Measurements from ENCODE around the gene RPP14. TPM values are rescaled to one million over a fixed set of nuclear protein-coding genes. Genes with fewer than 3 reads are reported as not detected.
A peak's percentile ranks its signal among the peaks of the same experiment; 100 is the strongest.

The RPP14 gene
- total and polyA plus RNA-seq, 2 donors = 11.5 TPM

GRCh38 chr3:58340594-58341244, 34.7 kb downstream of the RPP14 start:
- WGBS = 96% methylated on average over 3 of the region's 3 CpGs
- Histone ChIP-seq H3K36me3 (ENCODE audit: control insufficient read depth in 2 of 2, insufficient read depth in 2 of 2, low read length in 1 of 2) (peaks cover 0 to 5% of the 10 kb centered on the region in 2 donors), H3K4me1 (ENCODE audit: control insufficient read depth in 2 of 2, insufficient read depth in 2 of 2, low read length in 2 of 2) (peaks cover 0 to under 1% of the 10 kb centered on the region in 2 donors)

GRCh38 chr3:58341376-58341775, 35.3 kb downstream of the RPP14 start:
- WGBS = 96% methylated on average over 3 of the region's 3 CpGs
- no peak overlapping the region for H3K27ac ChIP-seq (ENCODE audit: low read depth in 1 of 2, low read length in 1 of 2)

More at GRCh38 chr3:58340594-58341244, 34.7 kb downstream of the RPP14 start:
- no peaks in the 10 kb centered on the region for H3K27me3 ChIP-seq (ENCODE audit: control insufficient read depth in 2 of 2, insufficient read depth in 1 of 2, low read length in 1 of 2)
- H3K4me3 ChIP-seq (ENCODE audit: low read length in 2 of 2) = no peak overlapping the region
- H3K27ac ChIP-seq (ENCODE audit: low read depth in 1 of 2, low read length in 1 of 2) = no peak overlapping the region
- H3K9me3 ChIP-seq (ENCODE audit: control insufficient read depth in 2 of 2, insufficient read depth in 1 of 2, low read length in 1 of 2) = no peaks in the 10 kb centered on the region
- no peak for DNase-seq (ENCODE audit: low read depth in 6 of 9, low spot score in 9 of 9)

GRCh38 chr3:58342676-58343075, 36.6 kb downstream of the RPP14 start:
- Histone ChIP-seq H3K36me3 (ENCODE audit: control insufficient read depth in 2 of 2, insufficient read depth in 2 of 2, low read length in 1 of 2) (peaks cover 0 to 5% of the 10 kb centered on the region in 2 donors), H3K4me3 (ENCODE audit: low read length in 2 of 2) (no peak overlapping the region), H3K27me3 (ENCODE audit: control insufficient read depth in 2 of 2, insufficient read depth in 1 of 2, low read length in 1 of 2) (no peaks in the 10 kb centered on the region), H3K27ac (ENCODE audit: low read depth in 1 of 2, low read length in 1 of 2) (no peak overlapping the region), H3K4me1 (ENCODE audit: control insufficient read depth in 2 of 2, insufficient read depth in 2 of 2, low read length in 2 of 2) (no peaks in the 10 kb centered on the region), H3K9me3 (ENCODE audit: control insufficient read depth in 2 of 2, insufficient read depth in 1 of 2, low read length in 1 of 2) (no peaks in the 10 kb centered on the region)
- 98% methylated on average over 5 of the region's 5 CpGs for WGBS
- DNase-seq (ENCODE audit: low read depth in 6 of 9, low spot score in 9 of 9) = no peak

More at GRCh38 chr3:58341376-58341775, 35.3 kb downstream of the RPP14 start:
- DNase-seq (ENCODE audit: low read depth in 6 of 9, low spot score in 9 of 9) = no peak
- no peaks in the 10 kb centered on the region for H3K27me3 ChIP-seq (ENCODE audit: control insufficient read depth in 2 of 2, insufficient read depth in 1 of 2, low read length in 1 of 2)
- H3K9me3 ChIP-seq (ENCODE audit: control insufficient read depth in 2 of 2, insufficient read depth in 1 of 2, low read length in 1 of 2) = no peaks in the 10 kb centered on the region
- no peaks in the 10 kb centered on the region for H3K4me1 ChIP-seq (ENCODE audit: control insufficient read depth in 2 of 2, insufficient read depth in 2 of 2, low read length in 2 of 2)
- H3K4me3 ChIP-seq (ENCODE audit: low read length in 2 of 2) = no peak overlapping the region
- peaks cover 0 to 5% of the 10 kb centered on the region in 2 donors for H3K36me3 ChIP-seq (ENCODE audit: control insufficient read depth in 2 of 2, insufficient read depth in 2 of 2, low read length in 1 of 2)

GRCh38 chr3:58345457-58345856, 39.4 kb downstream of the RPP14 start:
- peaks cover 0 to 10% of the 10 kb centered on the region in 2 donors for H3K4me1 ChIP-seq (ENCODE audit: control insufficient read depth in 2 of 2, insufficient read depth in 2 of 2, low read length in 2 of 2)
- WGBS = over 99% methylated on average over 4 of the region's 4 CpGs
- peaks cover 0 to 5% of the 10 kb centered on the region in 2 donors for H3K36me3 ChIP-seq (ENCODE audit: control insufficient read depth in 2 of 2, insufficient read depth in 2 of 2, low read length in 1 of 2)
- H3K27me3 ChIP-seq (ENCODE audit: control insufficient read depth in 2 of 2, insufficient read depth in 1 of 2, low read length in 1 of 2) = no peaks in the 10 kb centered on the region
- DNase-seq (ENCODE audit: low read depth in 6 of 9, low spot score in 9 of 9) = no peak
- H3K4me3 ChIP-seq (ENCODE audit: low read length in 2 of 2) = no peak overlapping the region
- no peak overlapping the region for H3K27ac ChIP-seq (ENCODE audit: low read depth in 1 of 2, low read length in 1 of 2)
- H3K9me3 ChIP-seq (ENCODE audit: control insufficient read depth in 2 of 2, insufficient read depth in 1 of 2, low read length in 1 of 2) = no peaks in the 10 kb centered on the region

- Histone ChIP-seq H3K27ac (ENCODE audit: low read depth in 1 of 2, low read length in 1 of 2) (no peak overlapping the region), H3K4me1 (ENCODE audit: control insufficient read depth in 2 of 2, insufficient read depth in 2 of 2, low read length in 2 of 2) (peaks cover 0 to 17% of the 10 kb centered on the region in 2 donors), H3K9me3 (ENCODE audit: control insufficient read depth in 2 of 2, insufficient read depth in 1 of 2, low read length in 1 of 2) (no peaks in the 10 kb centered on the region), H3K4me3 (ENCODE audit: low read length in 2 of 2) (no peak overlapping the region), H3K36me3 (ENCODE audit: control insufficient read depth in 2 of 2, insufficient read depth in 2 of 2, low read length in 1 of 2) (no peaks in the 10 kb centered on the region), H3K27me3 (ENCODE audit: control insufficient read depth in 2 of 2, insufficient read depth in 1 of 2, low read length in 1 of 2) (no peaks in the 10 kb centered on the region)
- no peak for DNase-seq (ENCODE audit: low read depth in 6 of 9, low spot score in 9 of 9)
- WGBS = 97% methylated on average over 2 of the region's 2 CpGs
Measured at GRCh38 chr3:58346368-58346767, 40.3 kb downstream of the RPP14 start.

GRCh38 chr3:58347984-58348383, 41.9 kb downstream of the RPP14 start:
- 96% methylated on average over 7 of the region's 7 CpGs for WGBS
- H3K27ac ChIP-seq (ENCODE audit: low read depth in 1 of 2, low read length in 1 of 2) = no peak overlapping the region
- H3K4me3 ChIP-seq (ENCODE audit: low read length in 2 of 2) = no peak overlapping the region
- H3K9me3 ChIP-seq (ENCODE audit: control insufficient read depth in 2 of 2, insufficient read depth in 1 of 2, low read length in 1 of 2) = no peaks in the 10 kb centered on the region
- H3K4me1 ChIP-seq (ENCODE audit: control insufficient read depth in 2 of 2, insufficient read depth in 2 of 2, low read length in 2 of 2) = peaks cover 2 to 22% of the 10 kb centered on the region in 2 donors
- DNase-seq (ENCODE audit: low read depth in 6 of 9, low spot score in 9 of 9) = no peak
- H3K36me3 ChIP-seq (ENCODE audit: control insufficient read depth in 2 of 2, insufficient read depth in 2 of 2, low read length in 1 of 2) = peaks cover 0 to 2% of the 10 kb centered on the region in 2 donors
- no peaks in the 10 kb centered on the region for H3K27me3 ChIP-seq (ENCODE audit: control insufficient read depth in 2 of 2, insufficient read depth in 1 of 2, low read length in 1 of 2)

- peaks cover 0 to 2% of the 10 kb centered on the region in 2 donors for H3K36me3 ChIP-seq (ENCODE audit: control insufficient read depth in 2 of 2, insufficient read depth in 2 of 2, low read length in 1 of 2)
- H3K27me3 ChIP-seq (ENCODE audit: control insufficient read depth in 2 of 2, insufficient read depth in 1 of 2, low read length in 1 of 2) = no peaks in the 10 kb centered on the region
- H3K4me1 ChIP-seq (ENCODE audit: control insufficient read depth in 2 of 2, insufficient read depth in 2 of 2, low read length in 2 of 2) = peaks cover 2 to 32% of the 10 kb centered on the region in 2 donors
- DNase-seq (ENCODE audit: low read depth in 6 of 9, low spot score in 9 of 9) = peak in 1 of 9 donors; percentile 42
- H3K9me3 ChIP-seq (ENCODE audit: control insufficient read depth in 2 of 2, insufficient read depth in 1 of 2, low read length in 1 of 2) = no peaks in the 10 kb centered on the region
- peak overlapping the region in 1 of 2 donors; percentile 38 for H3K27ac ChIP-seq (ENCODE audit: low read depth in 1 of 2, low read length in 1 of 2)
- no peak overlapping the region for H3K4me3 ChIP-seq (ENCODE audit: low read length in 2 of 2)
- 62% methylated on average over 7 of the region's 7 CpGs for WGBS
Measured at GRCh38 chr3:58349792-58350626, 44.0 kb downstream of the RPP14 start.

- 91% methylated on average over 2 of the region's 2 CpGs for WGBS
- no peak for DNase-seq (ENCODE audit: low read depth in 6 of 9, low spot score in 9 of 9)
- peaks cover 0 to 2% of the 10 kb centered on the region in 2 donors for H3K36me3 ChIP-seq (ENCODE audit: control insufficient read depth in 2 of 2, insufficient read depth in 2 of 2, low read length in 1 of 2)
- H3K27me3 ChIP-seq (ENCODE audit: control insufficient read depth in 2 of 2, insufficient read depth in 1 of 2, low read length in 1 of 2) = no peaks in the 10 kb centered on the region
- no peak overlapping the region for H3K4me3 ChIP-seq (ENCODE audit: low read length in 2 of 2)
- peak overlapping the region in 1 of 2 donors; percentile 38 for H3K27ac ChIP-seq (ENCODE audit: low read depth in 1 of 2, low read length in 1 of 2)
- no peaks in the 10 kb centered on the region for H3K9me3 ChIP-seq (ENCODE audit: control insufficient read depth in 2 of 2, insufficient read depth in 1 of 2, low read length in 1 of 2)
- peaks cover 2 to 32% of the 10 kb centered on the region in 2 donors for H3K4me1 ChIP-seq (ENCODE audit: control insufficient read depth in 2 of 2, insufficient read depth in 2 of 2, low read length in 2 of 2)
Measured at GRCh38 chr3:58350627-58351013, 44.6 kb downstream of the RPP14 start.

- Histone ChIP-seq H3K27ac (ENCODE audit: low read depth in 1 of 2, low read length in 1 of 2) (no peak overlapping the region), H3K4me1 (ENCODE audit: control insufficient read depth in 2 of 2, insufficient read depth in 2 of 2, low read length in 2 of 2) (peaks cover 2 to 32% of the 10 kb centered on the region in 2 donors), H3K4me3 (ENCODE audit: low read length in 2 of 2) (no peak overlapping the region), H3K27me3 (ENCODE audit: control insufficient read depth in 2 of 2, insufficient read depth in 1 of 2, low read length in 1 of 2) (no peaks in the 10 kb centered on the region), H3K9me3 (ENCODE audit: control insufficient read depth in 2 of 2, insufficient read depth in 1 of 2, low read length in 1 of 2) (no peaks in the 10 kb centered on the region), H3K36me3 (ENCODE audit: control insufficient read depth in 2 of 2, insufficient read depth in 2 of 2, low read length in 1 of 2) (peaks cover 0 to 2% of the 10 kb centered on the region in 2 donors)
- WGBS = 95% methylated on average over 3 of the region's 3 CpGs
- peak in 1 of 9 donors; percentile 19 for DNase-seq (ENCODE audit: low read depth in 6 of 9, low spot score in 9 of 9)
Measured at GRCh38 chr3:58351920-58352319, 45.9 kb downstream of the RPP14 start.
